GM18519 (cell line): ENCODE data around the gene LRRC26.

Experiments
- ATAC-seq: cut with Tn5 transposase; IDR thresholded peaks from one replicate; pipeline ENCODE4 v1.9.1; 2021; ENCODE audit warnings: mild to moderate bottlenecking, moderate library complexity; ENCODE audit not compliant: unreplicated experiment, low FRiP score

LRRC26 gene

GRCh38 chr9:137170486-137171148 is 766 bp upstream of the LRRC26 start:
- ATAC-seq, result no peak

- no peak for ATAC-seq
Measured at GRCh38 chr9:137168904-137169856, 671 bp downstream of the LRRC26 start.

- ATAC-seq, result no peak
Measured at GRCh38 chr9:137168573-137168903, 1.3 kb downstream of the LRRC26 start.

- no peak for ATAC-seq
Measured at GRCh38 chr9:137167747-137168572, 1.9 kb downstream of the LRRC26 start.

- no peak for ATAC-seq
Measured at GRCh38 chr9:137167277-137167746, 2.5 kb downstream of the LRRC26 start.

GRCh38 chr9:137166380-137167229 is 3.2 kb downstream of the LRRC26 start:
- no peak for ATAC-seq

GRCh38 chr9:137165250-137165836 is 4.5 kb downstream of the LRRC26 start:
- no peak for ATAC-seq

GRCh38 chr9:137164370-137165249 is 5.2 kb downstream of the LRRC26 start:
- no peak for ATAC-seq

GRCh38 chr9:137163805-137164204 is 6.0 kb downstream of the LRRC26 start:
- no peak for ATAC-seq

GRCh38 chr9:137163365-137163715 is 6.5 kb downstream of the LRRC26 start:
- ATAC-seq, result no peak

GRCh38 chr9:137162505-137163364 is 7.1 kb downstream of the LRRC26 start:
- no peak for ATAC-seq

GRCh38 chr9:137161558-137162486 is 8.0 kb downstream of the LRRC26 start:
- ATAC-seq, result no peak

- no peak for ATAC-seq
Measured at GRCh38 chr9:137160716-137161557, 8.9 kb downstream of the LRRC26 start.

- ATAC-seq, result no peak
Measured at GRCh38 chr9:137160054-137160425, 9.8 kb downstream of the LRRC26 start.

- ATAC-seq, result no peak
Measured at GRCh38 chr9:137159105-137160053, 10.5 kb downstream of the LRRC26 start.
